ENCODE data around the gene KIRREL3.

Gene KIRREL3

DNA sequence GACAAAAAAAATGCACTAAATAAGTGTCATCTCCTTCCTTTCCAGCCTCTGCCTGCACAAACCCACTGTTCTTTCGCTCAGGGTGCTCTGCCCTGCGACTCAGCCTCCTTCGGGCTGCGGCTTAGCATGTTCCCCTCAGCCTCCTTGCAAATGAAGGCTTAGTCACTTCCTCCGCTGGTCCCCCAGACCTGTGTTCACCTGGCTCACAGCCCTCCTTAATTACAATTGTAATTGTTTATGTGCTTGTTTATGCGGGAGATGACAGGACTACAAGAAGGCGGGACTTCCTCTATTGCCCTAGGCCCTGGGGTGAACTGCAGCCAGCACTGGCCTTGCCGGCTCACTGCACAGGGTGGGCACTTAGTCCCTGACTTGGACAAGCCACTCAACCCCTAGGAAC lies 303.6 kb downstream of the KIRREL3 start:
- Histone ChIP-seq H3K4me3 (ENCODE audit: low read depth in 1 of 2, low read length in 1 of 2) (no peak overlapping the region), H3K36me3 (no peaks in the 10 kb centered on the region), H3K27me3 (peaks cover 4% of the 10 kb centered on the region), H3K9me3 (no peaks in the 10 kb centered on the region), H3K27ac (no peak overlapping the region), H3K4me1 (ENCODE audit: control insufficient read depth in 1 of 2, insufficient read depth in 1 of 2, low read depth in 1 of 2, low read length in 1 of 2) (no peaks in the 10 kb centered on the region)
- TF ChIP-seq, protein P1, sequence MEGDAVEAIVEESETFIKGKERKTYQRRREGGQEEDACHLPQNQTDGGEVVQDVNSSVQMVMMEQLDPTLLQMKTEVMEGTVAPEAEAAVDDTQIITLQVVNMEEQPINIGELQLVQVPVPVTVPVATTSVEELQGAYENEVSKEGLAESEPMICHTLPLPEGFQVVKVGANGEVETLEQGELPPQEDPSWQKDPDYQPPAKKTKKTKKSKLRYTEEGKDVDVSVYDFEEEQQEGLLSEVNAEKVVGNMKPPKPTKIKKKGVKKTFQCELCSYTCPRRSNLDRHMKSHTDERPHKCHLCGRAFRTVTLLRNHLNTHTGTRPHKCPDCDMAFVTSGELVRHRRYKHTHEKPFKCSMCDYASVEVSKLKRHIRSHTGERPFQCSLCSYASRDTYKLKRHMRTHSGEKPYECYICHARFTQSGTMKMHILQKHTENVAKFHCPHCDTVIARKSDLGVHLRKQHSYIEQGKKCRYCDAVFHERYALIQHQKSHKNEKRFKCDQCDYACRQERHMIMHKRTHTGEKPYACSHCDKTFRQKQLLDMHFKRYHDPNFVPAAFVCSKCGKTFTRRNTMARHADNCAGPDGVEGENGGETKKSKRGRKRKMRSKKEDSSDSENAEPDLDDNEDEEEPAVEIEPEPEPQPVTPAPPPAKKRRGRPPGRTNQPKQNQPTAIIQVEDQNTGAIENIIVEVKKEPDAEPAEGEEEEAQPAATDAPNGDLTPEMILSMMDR (IDR thresholded peaks at IDR 0.05), result no peak

DNA sequence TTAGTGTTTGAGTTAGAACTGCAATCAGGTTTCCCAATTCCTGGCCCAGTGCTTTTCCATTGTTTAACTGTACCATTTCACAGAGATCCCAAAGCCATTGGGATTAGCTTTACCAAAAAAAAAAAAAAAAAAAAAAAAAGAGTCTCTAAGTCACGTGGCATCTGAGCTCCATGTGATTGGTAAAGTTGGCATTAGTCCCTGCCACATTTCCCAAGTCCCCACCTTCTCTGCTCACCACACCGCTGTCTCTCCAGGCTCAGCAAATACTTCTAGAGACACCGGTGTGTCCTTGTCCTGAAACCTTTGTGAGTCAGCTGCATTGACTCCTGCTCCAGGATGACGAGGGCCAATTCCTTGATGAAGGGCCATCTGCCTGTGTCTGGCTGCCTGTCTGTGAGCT lies 305.3 kb downstream of the KIRREL3 start:
- Histone ChIP-seq H3K36me3 (no peaks in the 10 kb centered on the region), H3K27me3 (peaks cover 2% of the 10 kb centered on the region), H3K9me3 (no peaks in the 10 kb centered on the region), H3K27ac (no peak overlapping the region), H3K4me3 (ENCODE audit: low read depth in 1 of 2, low read length in 1 of 2) (no peak overlapping the region), H3K4me1 (ENCODE audit: control insufficient read depth in 1 of 2, insufficient read depth in 1 of 2, low read depth in 1 of 2, low read length in 1 of 2) (no peaks in the 10 kb centered on the region)
- TF ChIP-seq, protein P1 (IDR thresholded peaks at IDR 0.05), result no peak

DNA sequence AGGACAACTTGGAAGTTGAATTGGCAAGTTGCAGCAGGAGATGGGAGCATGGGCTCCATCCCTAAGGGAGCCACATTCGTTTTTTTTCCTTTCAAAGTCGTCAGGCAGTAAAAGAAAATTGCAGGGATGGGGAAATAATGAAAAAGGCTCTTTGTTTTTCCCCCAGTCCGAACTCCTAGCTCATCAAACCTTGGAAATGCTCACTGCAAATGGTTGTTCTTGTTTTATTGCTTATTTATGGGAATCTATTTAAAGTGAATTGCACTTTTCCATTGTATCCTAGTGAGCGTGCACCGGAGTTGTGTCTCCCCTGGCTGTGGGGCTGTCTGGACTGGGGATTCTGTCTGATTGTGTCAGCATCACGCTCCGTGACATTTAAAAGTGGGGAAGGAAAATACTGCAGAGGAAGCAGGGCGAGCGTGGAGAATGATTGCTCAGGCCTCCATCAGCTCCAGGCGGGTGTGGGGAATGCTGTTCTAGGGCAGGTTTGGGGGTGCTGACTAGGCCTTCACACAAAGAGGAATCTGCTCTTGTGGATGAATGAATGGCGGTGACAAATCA lies 306.4 kb downstream of the KIRREL3 start:
- Histone ChIP-seq H3K27ac (no peak overlapping the region), H3K9me3 (no peaks in the 10 kb centered on the region), H3K4me1 (ENCODE audit: control insufficient read depth in 1 of 2, insufficient read depth in 1 of 2, low read depth in 1 of 2, low read length in 1 of 2) (no peaks in the 10 kb centered on the region), H3K4me3 (ENCODE audit: low read depth in 1 of 2, low read length in 1 of 2) (no peak overlapping the region), H3K27me3 (no peaks in the 10 kb centered on the region), H3K36me3 (no peaks in the 10 kb centered on the region)
- TF ChIP-seq, protein P1 (IDR thresholded peaks at IDR 0.05), result no peak

DNA sequence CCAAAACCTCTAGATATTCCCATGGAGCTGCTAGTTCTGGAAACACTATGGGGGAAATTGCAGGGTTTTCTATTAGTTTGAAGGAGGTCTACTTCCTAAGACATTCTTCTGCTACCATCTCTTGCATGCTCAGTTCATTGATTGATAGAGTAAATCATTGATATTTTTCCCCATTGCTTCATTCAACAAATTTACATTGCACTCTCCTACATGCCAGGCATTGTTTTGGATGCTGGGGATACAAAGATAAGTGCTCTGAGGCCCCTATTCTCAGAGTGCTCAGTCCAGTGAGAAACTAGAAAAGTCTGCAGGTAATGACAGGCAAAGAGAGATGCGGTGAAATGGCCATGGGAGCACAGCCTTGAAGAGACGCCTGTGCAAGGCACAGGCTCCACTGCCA lies 313.1 kb downstream of the KIRREL3 start:
- no peak overlapping the region for H3K4me3 ChIP-seq (ENCODE audit: low read depth in 1 of 2, low read length in 1 of 2)
- TF ChIP-seq, protein P1 (IDR thresholded peaks at IDR 0.05), result no peak
- no peaks in the 10 kb centered on the region for H3K4me1 ChIP-seq (ENCODE audit: control insufficient read depth in 1 of 2, insufficient read depth in 1 of 2, low read depth in 1 of 2, low read length in 1 of 2)
- H3K27ac ChIP-seq, result no peak overlapping the region
- H3K9me3 ChIP-seq, result no peaks in the 10 kb centered on the region
- no peaks in the 10 kb centered on the region for H3K27me3 ChIP-seq
- H3K36me3 ChIP-seq, result no peaks in the 10 kb centered on the region

DNA sequence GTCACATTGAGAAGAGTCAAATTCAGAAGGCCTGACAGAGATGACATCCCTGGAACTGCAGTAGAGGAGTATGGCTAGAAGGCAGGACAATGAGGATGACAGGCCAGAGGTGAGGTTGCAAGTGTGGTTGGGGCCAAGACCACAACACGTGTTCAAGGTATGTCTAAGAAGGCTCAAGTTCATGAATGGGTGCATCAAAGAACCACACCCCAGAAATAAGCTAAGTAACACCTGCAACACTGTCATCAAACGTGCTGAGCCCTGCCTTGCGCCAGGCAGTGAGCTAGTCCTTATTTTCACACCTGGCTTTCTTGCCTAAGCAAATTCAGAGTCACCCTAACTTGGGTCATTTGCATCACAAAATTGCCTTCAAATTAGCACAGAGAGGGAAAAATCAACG lies 313.6 kb downstream of the KIRREL3 start:
- Histone ChIP-seq H3K4me3 (ENCODE audit: low read depth in 1 of 2, low read length in 1 of 2) (no peak overlapping the region), H3K4me1 (ENCODE audit: control insufficient read depth in 1 of 2, insufficient read depth in 1 of 2, low read depth in 1 of 2, low read length in 1 of 2) (no peaks in the 10 kb centered on the region), H3K27ac (no peak overlapping the region), H3K9me3 (no peaks in the 10 kb centered on the region), H3K27me3 (no peaks in the 10 kb centered on the region), H3K36me3 (no peaks in the 10 kb centered on the region)
- TF ChIP-seq, protein P1 (IDR thresholded peaks at IDR 0.05), result no peak

Measured in neutrophil (primary cell).